Astrocyte (in vitro differentiated cells and primary cell): ENCODE measurements around the gene ACY1. TPM values are rescaled to one million over a fixed set of nuclear protein-coding genes. Genes with fewer than 3 reads are reported as not detected.
A peak's percentile ranks its signal among the peaks of the same experiment; 100 is the strongest.

ENCODE experiments used
- DNase-seq: peaks from one replicate; pipeline ENCODE4 v3.0.0-alpha.2; 2010; ENCODE audit warnings: low read depth
- FAIRE-seq: peaks from 2 replicates; lab custom pipeline; 2011; peaks lifted over from hg19 to GRCh38; lab: Jason Lieb, UNC
- H2AFZ ChIP-seq: 2 replicates; pipeline ENCODE4 v1.6.0; 2012; ENCODE audit warnings: low read depth, low read length, inconsistent platforms
- H3K27ac ChIP-seq: 2 replicates; pipeline ENCODE4 v1.5.1; 2011; ENCODE audit warnings: low read depth, low read length, inconsistent platforms
- H3K27me3 ChIP-seq: 2 replicates; pipeline ENCODE4 v1.6.0; 2011; ENCODE audit warnings: low read length, inconsistent platforms; ENCODE audit not compliant: insufficient read depth
- H3K36me3 ChIP-seq: 2 replicates; pipeline ENCODE4 v1.5.1; 2011; ENCODE audit warnings: low read length, inconsistent platforms; ENCODE audit not compliant: insufficient read depth
- H3K4me1 ChIP-seq: 2 replicates; pipeline ENCODE4 v1.5.1; 2011; ENCODE audit warnings: low read length, inconsistent platforms; ENCODE audit not compliant: insufficient read depth
- H3K4me2 ChIP-seq: 2 replicates; pipeline ENCODE4 v1.6.0; 2012; ENCODE audit warnings: low read length, inconsistent platforms
- H3K4me3 ChIP-seq: 2 replicates; pipeline ENCODE4 v1.5.1; 2011; ENCODE audit warnings: low read depth, mild to moderate bottlenecking, low read length, inconsistent platforms; ENCODE audit not compliant: insufficient read depth
- H3K79me2 ChIP-seq: 2 replicates; pipeline ENCODE4 v1.6.0; 2012; ENCODE audit warnings: mild to moderate bottlenecking, low read length, inconsistent platforms; ENCODE audit not compliant: insufficient read depth
- H3K9ac ChIP-seq: 2 replicates; pipeline ENCODE4 v1.6.0; 2012; ENCODE audit warnings: mild to moderate bottlenecking, low read length, inconsistent platforms
- H3K9me3 ChIP-seq: 2 replicates; pipeline ENCODE4 v1.5.1; 2012; ENCODE audit warnings: low read depth, mild to moderate bottlenecking, low read length, inconsistent platforms; ENCODE audit not compliant: insufficient read depth
- H4K20me1 ChIP-seq: 2 replicates; pipeline ENCODE4 v1.6.0; 2012; ENCODE audit warnings: low read length, inconsistent platforms; ENCODE audit not compliant: insufficient read depth
- H3K27ac Mint-ChIP-seq: one replicate; pipeline ENCODE4 v1.8.0; 2021; ENCODE audit warnings: mild to moderate bottlenecking, mixed read lengths; ENCODE audit not compliant: unreplicated experiment
- H3K27me3 Mint-ChIP-seq: one replicate; pipeline ENCODE4 v1.8.0; 2021; ENCODE audit warnings: low read depth, mixed read lengths; ENCODE audit not compliant: unreplicated experiment
- H3K36me3 Mint-ChIP-seq: one replicate; pipeline ENCODE4 v1.8.0; 2021; ENCODE audit warnings: low read depth, mixed read lengths; ENCODE audit not compliant: unreplicated experiment
- H3K4me1 Mint-ChIP-seq: one replicate; pipeline ENCODE4 v1.8.0; 2021; ENCODE audit warnings: low read depth, mixed read lengths; ENCODE audit not compliant: unreplicated experiment
- H3K4me3 Mint-ChIP-seq: one replicate; pipeline ENCODE4 v1.8.0; 2021; ENCODE audit warnings: mild to moderate bottlenecking, moderate library complexity, mixed read lengths; ENCODE audit not compliant: unreplicated experiment
- H3K9me3 Mint-ChIP-seq: one replicate; pipeline ENCODE4 v1.8.0; 2021; ENCODE audit warnings: mild to moderate bottlenecking, mixed read lengths; ENCODE audit not compliant: unreplicated experiment
- CTCF ChIP-seq: IDR thresholded peaks from 2 replicates; pipeline ENCODE4 v1.5.1; 2011; ENCODE audit warnings: low read depth, mild to moderate bottlenecking, inconsistent platforms, low read length, moderate library complexity; ENCODE audit not compliant: insufficient read depth
- EZH2 ChIP-seq: IDR thresholded peaks from 2 replicates; pipeline ENCODE4 v1.6.1; 2012; ENCODE audit warnings: mild to moderate bottlenecking, low read length, inconsistent platforms; ENCODE audit not compliant: insufficient read depth
- total RNA-seq: library from RNA; stranded (reverse); gene quantifications from 2 replicates; pipeline ENCODE4 v1.2.1, GENCODE V29; 2021

ACY1 gene
- total RNA-seq, 1 donor from 2014 or later, result 16.4 TPM

- H4K20me1 ChIP-seq, result no peaks in the 10 kb centered on the region
- no peaks in the 10 kb centered on the region for H3K79me2 ChIP-seq
- no peaks in the 10 kb centered on the region for H3K36me3 ChIP-seq
- TF ChIP-seq CTCF (no peak), EZH2 (no peak)
- no peak overlapping the region for H3K4me3 ChIP-seq
- H3K27me3 Mint-ChIP-seq, result no peaks in the 10 kb centered on the region
- H3K27ac Mint-ChIP-seq, result peak overlapping the region; percentile 18
- peaks cover 37% of the 10 kb centered on the region for H3K4me1 Mint-ChIP-seq
- no peaks in the 10 kb centered on the region for H3K36me3 Mint-ChIP-seq
- no peaks in the 10 kb centered on the region for H3K9me3 Mint-ChIP-seq
- no peaks in the 10 kb centered on the region for H3K9me3 ChIP-seq
- peak overlapping the region; percentile 2 for H3K4me2 ChIP-seq
- peaks cover 10% of the 10 kb centered on the region for H3K4me1 ChIP-seq
- DNase-seq (no peak), FAIRE-seq (no peak)
- no peaks in the 10 kb centered on the region for H3K27me3 ChIP-seq
- H3K4me3 Mint-ChIP-seq, result peak overlapping the region; percentile 28
- H2AFZ ChIP-seq, result no peak overlapping the region
- H3K27ac ChIP-seq, result no peak overlapping the region
- H3K9ac ChIP-seq, result no peak overlapping the region
Measured at GRCh38 chr3:52023101-52023770, 39.9 kb downstream of the ACY1 start.

- H3K27ac ChIP-seq, result no peak overlapping the region
Measured at GRCh38 chr3:52023860-52024764, 40.8 kb downstream of the ACY1 start.

More at GRCh38 chr3:52023860-52024764, 40.8 kb downstream of the ACY1 start:
- no peaks in the 10 kb centered on the region for H3K79me2 ChIP-seq
- peaks cover 10% of the 10 kb centered on the region for H3K4me1 ChIP-seq
- H3K27me3 ChIP-seq, result no peaks in the 10 kb centered on the region
- Mint-ChIP-seq H3K9me3 (no peaks in the 10 kb centered on the region), H3K4me1 (peaks cover 37% of the 10 kb centered on the region), H3K36me3 (no peaks in the 10 kb centered on the region), H3K27ac (no peak overlapping the region), H3K27me3 (no peaks in the 10 kb centered on the region), H3K4me3 (no peak overlapping the region)
- H3K4me2 ChIP-seq, result no peak overlapping the region
- H3K9me3 ChIP-seq, result no peaks in the 10 kb centered on the region
- FAIRE-seq (no peak), DNase-seq (no peak)
- no peak overlapping the region for H2AFZ ChIP-seq
- no peak overlapping the region for H3K4me3 ChIP-seq
- H4K20me1 ChIP-seq, result no peaks in the 10 kb centered on the region
- no peaks in the 10 kb centered on the region for H3K36me3 ChIP-seq
- TF ChIP-seq EZH2, result no peak
- TF ChIP-seq CTCF, result no peak
- no peak overlapping the region for H3K9ac ChIP-seq
